HG02852 (cell line): ENCODE results near the gene SRSF1.

Experiments used
- ATAC-seq: cut with Tn5 transposase; IDR thresholded peaks from one replicate; pipeline ENCODE4 v1.9.1; 2021; ENCODE audit warnings: mild to moderate bottlenecking, moderate library complexity; ENCODE audit not compliant: unreplicated experiment

The SRSF1 gene

DNA sequence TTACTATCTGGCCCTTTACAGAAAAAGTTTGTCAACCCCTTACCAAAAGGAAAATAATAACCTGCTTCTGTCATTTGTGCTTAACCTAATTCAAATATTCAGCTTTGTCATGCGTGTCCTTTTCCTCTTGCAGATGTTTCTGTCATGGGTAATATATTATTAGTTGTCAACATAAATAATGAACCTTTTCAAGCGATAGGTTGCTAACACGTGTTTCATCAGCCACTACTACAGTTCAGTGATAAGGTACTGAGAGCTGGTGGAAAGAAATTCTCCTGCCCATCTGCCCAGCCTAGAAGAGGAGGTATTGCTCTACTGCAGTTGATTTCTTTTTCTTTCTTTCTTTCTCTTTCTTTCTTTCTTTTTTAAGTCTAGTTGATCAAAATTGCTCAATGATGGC is 12.0 kb upstream of the SRSF1 start:
- no peak for ATAC-seq

DNA sequence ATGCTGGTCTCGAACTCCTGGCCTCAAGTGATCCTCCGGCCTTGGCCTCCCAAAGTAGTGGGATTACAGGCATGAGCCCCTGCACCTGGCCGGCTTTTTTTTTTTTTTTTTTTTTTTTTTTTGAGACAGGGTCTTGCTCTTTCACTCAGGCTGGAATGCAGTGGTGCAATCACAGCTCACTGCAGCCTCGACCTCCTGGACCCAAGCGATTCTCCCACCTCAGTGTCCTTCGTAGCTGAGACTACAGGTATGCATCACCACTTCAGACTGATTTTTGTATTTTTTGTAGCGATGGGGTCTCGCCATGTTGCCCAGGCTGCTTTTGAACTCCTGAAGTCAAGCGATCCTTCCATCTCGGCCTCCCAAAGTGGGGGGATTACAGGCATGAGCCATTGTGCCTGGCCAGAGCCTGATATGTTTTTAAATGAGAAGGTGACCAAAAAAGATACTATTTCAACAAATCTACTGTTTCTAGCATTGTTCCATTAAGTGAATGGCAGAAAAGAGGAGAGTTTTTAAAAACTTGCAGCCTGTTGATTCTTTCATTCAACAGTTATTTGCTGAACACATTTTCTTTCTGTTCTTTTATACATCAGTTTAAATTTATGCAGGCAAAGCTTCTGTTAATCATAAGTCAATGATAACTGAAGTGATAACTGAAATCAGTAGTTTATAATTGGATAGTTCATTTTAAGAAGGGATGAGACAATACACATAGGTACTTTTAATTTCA is 3.2 kb upstream of the SRSF1 start:
- ATAC-seq = no peak

DNA sequence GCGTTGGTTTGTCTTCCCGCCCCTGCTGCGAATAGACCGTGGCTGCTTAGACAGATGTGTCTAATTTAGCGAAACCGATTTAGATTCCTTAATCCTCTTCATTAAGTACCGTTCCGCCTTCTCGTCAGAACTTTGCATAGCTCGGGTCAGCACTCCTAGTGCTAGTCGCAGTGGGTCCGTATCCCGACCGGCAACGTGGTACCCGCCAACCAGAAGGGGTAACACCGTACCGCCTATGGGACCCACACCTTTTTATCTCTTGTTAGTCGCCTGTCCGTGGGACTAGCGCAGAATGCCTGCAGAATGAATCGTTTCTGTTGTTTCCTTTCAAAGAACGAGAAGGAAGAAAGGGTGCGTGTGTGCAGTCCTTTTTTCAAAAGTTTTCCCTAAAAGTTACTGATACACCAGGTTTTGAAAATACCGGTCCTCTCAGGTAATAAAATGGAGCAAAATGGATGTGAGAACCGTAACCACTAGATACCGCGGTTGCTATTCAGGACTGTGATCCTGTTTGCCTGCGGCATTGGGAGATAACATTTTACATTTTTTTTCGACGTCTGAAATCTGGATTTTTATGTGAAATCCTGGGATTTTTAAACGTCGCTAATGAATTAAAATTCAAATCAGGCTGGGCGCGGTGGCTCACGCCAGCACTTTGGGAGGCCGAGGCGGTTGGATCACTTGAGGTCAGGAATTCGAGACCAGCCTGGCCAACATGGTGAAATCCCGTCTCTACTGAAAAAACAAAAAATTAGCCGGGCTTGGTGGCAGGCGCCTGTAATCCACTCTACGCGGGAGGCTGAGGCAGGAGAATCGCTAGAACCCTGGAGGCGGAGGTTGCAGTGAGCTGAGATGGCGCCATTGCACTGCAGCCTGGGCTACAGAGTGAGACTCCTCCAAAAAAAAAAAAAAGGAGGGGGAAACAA is 998 bp upstream of the SRSF1 start:
- ATAC-seq = peak; percentile 27

DNA sequence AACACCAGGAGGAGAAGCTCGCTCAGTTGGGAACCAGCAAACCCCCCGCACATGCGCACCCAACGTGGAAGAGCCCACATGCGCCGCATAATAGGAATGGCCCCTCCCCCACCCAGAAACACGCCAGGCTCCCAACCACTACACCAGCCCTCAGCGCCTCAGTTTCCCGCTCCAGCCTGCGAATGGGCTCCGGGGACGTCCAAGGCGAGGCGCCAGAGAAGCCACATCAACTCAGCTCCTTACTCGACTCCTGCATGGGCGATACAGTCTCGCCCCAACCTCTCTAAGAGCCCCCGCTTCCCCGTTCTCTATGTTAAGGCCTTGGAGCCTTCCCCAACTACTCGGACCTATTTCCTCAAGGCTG is 504 bp downstream of the SRSF1 start:
- ATAC-seq = peak; percentile 13

DNA sequence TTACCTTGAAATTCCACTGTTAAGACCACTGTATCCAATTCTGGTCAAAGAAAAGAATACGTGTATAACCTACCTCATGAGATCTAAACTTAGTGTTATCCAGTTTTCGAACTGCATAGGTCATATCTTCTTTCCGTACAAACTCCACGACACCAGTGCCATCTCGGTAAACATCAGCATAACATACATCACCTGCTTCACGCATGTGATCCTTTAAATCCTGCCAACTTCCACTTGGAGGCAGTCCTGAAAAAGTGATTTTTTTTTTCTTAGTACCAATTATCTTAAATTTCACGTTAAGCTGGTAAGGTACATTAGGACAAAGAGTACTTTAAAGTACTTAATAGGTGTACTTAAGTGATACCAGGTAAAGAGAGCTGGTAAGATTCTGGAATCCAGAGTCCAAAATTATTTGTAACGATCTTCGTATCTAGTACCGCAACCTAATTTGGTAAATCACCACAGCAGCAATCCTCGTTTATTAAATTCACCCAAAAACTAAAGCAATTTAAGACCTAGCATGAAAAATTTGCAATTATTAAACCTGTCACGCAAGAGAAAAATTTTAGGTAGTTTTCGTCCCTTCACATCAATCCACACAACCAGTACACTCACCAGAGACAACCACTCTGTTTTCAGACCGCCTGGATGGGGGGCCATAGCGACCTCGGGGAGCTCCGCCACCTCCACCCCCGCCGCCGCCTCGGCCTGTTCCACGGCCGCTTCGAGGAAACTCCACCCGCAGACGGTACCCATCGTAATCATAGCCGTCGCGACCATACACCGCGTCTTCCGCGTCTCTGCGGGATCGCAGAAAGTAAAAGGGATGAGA is 1.1 kb downstream of the SRSF1 start:
- ATAC-seq = no peak

DNA sequence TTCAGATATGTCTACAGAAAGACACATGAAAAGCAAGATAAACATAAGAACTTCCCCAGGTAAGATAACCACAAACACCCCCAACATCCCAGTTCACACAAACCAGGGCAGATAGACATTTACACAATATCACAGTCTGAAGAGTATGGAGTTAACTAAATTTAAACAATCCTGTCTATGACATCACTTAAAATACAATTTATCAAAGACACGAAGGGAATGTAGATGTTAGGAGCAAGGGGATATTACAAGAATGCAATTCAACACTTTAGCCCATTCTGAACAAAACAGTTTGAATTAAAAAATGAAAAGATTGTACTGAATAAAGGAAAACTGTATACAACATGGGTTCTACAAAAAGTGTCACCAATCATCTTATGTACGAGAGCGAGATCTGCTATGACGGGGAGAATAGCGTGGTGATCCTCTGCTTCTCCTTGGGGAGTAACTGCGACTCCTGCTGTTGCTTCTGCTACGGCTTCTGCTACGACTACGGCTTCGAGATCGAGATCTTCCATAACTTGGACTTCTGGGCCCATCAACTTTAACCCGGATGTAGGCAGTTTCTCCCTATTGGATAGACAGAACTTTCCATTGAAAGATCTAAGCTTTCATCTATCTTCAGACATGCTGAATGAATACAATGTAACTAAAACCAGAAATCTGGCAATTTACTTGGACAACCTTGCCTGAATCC is 1.9 kb downstream of the SRSF1 start:
- no peak for ATAC-seq

DNA sequence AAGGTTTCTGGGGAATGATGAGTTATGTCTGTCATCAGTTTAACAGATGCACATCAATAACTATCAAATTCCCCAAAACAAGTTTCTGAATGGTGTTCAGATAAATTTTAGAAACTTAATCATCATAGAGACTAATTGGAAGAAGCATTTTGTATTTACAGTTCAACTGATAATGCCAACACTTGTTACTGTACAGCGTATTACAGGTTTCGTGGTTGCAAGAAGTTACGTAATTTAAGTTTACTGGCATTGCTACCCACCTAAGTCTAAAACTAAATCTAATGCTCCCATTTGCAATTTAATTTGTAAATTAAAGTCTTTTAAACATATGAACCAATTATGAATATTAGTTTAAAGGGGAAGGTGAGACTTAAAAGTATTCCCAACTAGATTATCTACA is 3.0 kb downstream of the SRSF1 start:
- ATAC-seq = no peak

DNA sequence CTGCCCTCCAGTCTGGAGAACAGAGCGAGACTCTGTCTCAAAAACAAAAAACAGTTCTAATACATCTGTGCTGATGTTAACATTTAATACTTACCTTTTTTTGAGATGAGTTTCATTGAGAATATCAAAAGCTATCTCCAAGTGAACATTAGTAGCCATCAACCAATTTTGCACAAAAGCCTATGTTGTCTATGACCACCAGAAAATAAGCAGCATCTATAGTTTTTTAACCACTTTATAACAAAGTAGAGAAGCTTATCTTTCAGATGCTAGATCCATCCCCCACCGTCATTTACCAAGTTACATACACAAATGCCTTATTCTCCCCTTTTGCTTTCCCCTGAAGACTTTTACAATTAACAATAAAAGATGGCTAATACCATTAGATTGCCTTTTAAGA is 4.1 kb downstream of the SRSF1 start:
- no peak for ATAC-seq

DNA sequence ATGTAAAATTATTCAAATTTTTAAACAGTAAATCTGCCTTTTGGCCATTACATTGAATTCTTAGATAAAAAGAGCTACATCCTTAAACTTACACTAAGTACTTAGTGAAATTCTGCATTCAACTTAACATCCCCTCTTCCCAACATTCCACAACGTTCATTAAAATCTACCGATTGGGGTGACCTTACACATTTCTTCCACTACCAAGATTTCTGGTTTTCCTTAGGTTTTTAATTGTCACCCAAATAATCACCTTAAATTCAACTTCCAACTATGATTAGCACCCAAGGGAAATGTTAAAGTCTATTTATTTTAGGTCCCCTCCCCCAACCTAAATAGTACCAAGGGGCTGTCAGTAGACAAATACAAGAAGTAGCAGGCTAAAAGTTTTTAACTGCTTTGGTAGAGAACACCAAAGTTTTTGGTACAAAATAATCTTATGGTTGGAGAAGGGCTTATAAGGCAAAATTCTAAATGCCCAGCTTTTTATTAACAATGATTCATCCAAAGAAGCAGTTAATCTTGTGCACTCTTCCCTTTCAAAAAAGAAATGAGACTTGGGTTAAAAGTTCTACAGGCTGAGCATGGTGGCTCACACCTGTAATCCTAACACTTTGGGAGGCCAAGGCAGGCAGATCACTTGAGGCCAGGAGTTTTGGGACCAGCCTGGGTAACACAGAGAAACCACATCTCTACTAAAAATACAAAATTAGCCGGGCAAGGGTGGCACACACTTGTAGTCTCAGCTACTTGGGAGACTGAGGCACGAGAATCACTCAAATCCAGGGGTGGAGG is 4.7 kb downstream of the SRSF1 start:
- ATAC-seq = no peak

DNA sequence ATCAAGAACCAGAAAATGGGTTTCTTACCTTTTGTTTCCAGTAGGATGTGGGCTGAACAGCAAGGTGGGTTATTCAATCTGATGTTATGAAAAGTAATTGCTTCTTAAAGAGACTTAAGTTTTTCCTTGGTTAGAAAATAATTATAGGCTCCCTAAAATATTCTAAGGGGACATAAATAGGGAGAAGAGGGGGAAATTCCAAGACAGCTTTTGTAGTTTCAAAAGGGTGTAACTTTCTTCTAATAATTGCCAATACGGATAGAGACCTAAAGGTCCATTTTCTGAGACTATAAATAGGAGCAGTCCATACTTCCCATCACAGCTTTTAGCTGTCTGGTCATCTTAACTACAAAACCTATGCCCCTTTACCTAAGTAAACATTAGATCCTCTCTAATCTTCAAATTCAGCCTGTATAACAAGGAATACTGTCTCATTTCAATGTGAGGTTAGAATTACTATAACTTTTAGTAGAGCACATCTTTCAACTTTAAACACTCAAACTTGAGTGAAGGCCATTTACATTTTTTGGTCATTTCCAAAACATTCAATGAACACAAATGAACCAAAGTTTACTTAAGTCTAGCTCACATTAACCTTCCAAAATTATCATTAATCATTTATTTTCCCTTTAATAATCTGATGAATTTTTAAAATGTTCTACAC is 5.5 kb downstream of the SRSF1 start:
- no peak for ATAC-seq

DNA sequence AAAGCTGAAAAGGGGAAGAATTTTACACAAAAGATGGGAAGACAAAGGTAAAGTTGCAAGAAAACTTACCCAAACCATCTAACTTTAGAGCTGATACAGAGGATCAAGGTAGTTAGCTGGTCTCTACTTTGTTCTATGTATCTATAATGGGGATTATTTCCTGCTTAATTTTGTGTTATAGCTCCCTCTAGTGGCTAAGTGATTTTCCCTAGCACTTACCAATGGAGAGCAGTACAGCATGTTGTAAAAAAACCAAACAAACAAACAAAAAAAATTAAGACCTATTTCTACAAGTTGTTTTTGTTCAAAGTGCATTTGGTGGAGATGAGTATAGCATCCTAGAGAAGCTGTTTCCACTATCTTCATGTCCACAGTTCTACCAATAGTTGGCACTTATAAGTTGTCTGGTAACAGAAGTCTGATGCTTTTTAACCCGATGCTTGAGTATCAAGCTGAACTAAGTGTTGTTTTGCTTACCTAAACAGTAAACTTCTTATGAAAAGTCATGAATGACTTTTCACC is 7.5 kb downstream of the SRSF1 start:
- no peak for ATAC-seq

DNA sequence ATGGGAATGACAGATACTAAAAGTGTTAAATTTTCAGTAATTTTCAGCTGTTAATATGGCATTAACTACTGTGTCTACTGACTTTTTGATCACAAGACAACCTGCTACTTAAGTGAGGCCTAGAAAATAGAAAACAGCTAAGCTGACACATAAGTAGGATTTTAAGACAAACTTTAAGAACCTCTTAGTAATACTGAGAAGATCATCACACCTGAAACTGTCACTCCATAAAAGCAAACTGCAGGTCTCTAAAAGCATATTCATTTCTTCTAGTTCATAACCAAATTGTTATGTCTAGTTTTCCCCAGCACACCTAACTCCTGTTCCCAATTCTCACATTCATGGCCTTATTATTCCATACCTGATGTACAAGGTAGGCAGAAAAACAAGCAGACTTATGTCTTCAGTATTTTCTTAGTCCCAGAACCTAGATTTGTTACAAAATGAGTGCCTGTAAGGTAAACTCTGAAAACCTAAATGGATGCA is 8.0 kb downstream of the SRSF1 start:
- no peak for ATAC-seq

DNA sequence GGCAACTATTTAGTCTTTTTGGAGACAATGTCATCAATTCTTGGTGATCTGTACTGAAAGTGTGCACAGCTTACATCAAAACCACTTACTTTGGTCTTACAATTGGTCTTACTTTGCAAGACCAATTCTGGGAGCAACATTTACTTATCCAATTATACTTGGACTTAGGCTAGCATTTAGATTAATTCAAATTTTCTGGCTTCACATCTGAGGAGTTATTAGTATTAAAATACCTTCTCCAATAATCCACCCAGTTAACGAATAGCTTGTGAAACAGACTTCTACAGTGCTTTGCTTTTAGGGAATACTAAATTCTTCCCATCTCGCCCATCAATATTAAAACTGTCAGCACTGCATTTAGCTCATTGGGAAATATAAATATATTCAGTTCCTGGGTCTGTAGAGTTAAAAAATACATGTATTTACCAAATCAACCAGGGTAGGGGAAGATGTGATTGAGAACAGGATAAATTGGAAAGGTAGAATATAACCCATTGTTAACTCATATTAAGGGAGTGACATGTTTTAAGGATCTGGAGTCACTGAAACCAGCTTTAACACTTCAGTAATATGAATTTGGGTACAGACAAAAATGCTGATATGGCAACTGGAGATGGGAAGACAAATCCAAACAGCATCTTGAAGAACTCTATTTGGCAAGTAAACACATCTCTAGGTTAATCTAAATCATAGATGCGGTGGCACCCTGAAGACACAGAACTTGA is 9.8 kb downstream of the SRSF1 start:
- ATAC-seq = no peak

DNA sequence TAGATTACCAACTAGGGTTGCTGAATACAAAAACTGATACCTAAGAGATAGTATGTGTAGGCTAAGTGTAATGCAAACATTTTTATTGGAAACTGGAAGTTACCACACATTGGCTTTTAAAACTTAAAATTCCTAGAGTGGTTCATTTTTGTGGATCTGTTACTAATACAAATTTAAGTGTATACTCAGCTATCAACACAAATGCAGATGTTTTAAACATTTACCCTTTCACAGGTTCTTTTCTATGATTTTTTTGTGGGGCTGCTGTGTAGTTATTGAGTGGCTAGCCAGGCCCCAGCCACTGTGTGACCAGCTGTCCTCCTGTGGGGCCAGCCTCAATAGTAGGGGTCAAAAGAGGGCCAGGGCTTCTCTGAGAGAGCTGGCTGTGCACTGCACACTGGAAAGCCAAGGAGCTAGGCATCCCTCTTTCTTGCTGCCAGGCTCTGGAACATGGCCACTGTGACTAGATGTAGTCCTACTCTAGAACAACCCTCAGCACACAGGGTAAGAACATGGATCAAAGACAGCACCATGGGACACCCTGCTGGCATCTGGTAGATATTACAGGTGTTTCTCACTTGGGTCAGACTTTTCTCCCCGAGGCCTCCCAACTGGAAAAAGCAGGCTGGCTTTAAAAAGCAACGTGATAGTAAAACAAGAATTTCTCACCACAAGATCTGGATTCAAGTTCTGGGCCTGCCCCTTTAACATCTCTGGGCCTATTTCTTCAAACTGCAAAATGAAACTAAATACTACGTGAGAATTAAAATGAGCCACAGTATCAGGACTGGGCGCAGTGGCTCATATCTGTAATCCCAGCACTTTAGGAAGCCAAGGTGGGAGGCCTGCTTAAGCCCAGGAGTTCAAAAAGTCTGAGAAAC is 11.7 kb downstream of the SRSF1 start:
- ATAC-seq = peak; percentile 62

DNA sequence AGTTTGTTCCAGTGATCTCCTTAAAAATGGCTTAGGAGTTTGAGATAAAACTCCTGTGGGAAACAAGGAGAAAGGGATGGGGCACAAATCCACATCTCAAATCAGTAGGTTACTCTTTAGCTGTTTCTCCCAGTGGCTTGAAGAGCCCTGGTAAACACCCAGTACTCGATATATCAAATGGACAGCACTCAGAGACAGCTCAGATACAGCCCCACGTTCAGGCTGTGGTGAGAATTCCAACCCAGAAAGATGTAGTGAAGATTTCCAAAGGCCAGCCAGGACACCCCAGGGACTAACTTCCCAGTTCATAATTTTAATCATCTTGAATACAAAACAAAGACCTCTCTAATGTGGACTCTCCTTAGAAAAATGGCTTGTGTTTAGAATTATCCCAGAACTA is 12.6 kb downstream of the SRSF1 start:
- ATAC-seq = no peak

DNA sequence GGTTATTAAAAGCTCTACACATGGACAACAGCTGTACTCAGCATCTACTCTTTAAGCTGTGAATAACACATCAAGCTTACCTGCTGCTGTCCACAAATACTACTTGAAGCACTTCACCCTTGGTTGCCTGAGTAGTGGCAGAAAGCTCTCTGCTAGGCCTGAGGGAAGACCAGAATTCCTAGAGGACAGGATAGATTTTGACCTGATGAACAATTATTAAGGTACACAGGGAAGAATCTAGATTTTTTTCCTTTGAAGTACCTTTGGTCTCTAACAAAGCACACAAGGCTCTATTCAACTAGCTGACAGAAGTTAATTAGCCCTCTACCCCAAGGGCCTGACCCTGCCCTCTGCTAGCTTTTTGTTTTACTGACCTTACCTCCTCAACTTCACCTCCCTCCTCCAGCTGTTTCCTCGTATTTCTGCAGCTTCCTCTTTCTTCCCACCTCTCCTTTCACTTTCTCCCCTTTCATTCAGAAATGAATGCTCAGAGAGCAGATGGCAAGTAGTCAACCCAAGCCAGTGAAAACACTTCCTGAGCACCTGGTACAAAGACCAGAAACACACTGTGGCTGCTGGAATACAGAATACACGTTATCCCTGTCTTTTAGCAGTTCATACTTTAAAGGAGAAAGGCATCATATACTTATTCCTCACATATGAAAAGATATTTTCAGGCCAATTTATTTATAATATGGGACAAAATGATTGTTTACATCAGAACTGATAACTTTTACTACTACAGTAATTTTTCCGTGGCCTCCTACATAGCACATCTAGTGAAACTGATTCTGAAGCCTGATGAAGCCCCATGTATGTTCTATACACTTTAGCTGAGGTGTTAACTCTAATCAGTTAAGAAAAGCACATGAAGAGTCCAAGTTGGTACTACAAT is 13.3 kb downstream of the SRSF1 start:
- no peak for ATAC-seq
